ENCODE results near the gene XNDC1N. TPM values are rescaled to one million over a fixed set of nuclear protein-coding genes. Genes with fewer than 3 reads are reported as not detected.
"Not testable (repeated sequence)": the region's sequence is repeated elsewhere in the genome, so short reads cannot be mapped to it uniquely, and the experiment has no call there.

The XNDC1N gene
- total and polyA plus RNA-seq, 2 of the 13 experiments (the other 11 are each of a cell fraction or from before 2014, with no cell fraction given): 3.4 to 7.5 TPM

GRCh38 chr11:71895961-71896360 is 32.4 kb downstream of the XNDC1N start (continued):
- no peak for TF ChIP-seq THAP9 (CRISPR knock-in tag; IDR thresholded peaks at IDR 0.05; ENCODE audit: borderline replicate concordance)
- TF ChIP-seq PAXIP1 (CRISPR knock-in tag; conservative IDR thresholded peaks at IDR 0.05): no peak
- TF ChIP-seq ZNF770 (CRISPR knock-in tag; IDR thresholded peaks at IDR 0.05): no peak

- intact Hi-C loops (cut with micrococcal nuclease; ENCODE audit: unreplicated experiment): loop anchor here (2.0 kb wide), 1 partner anchor 25 kb away; no protein-coding TSS in a partner anchor
- ChIA-PET CTCF (ENCODE audit: low intra/inter-chr PET ratio, low total read pairs) (interaction anchor here (1.4 kb wide), 1 partner anchor 25 kb away, joined by 4 read pairs; no protein-coding TSS in a partner anchor), POLR2A (interaction anchor here (0.8 to 2.5 kb wide), 4 partner anchors 21 to 59 kb away, joined by 4 to 21 read pairs (median 8); partner anchors contain the start of genes RNF121 and XNDC1N)
- H3K4me3 ChIP-seq (replicated peaks in 1 of 3; ENCODE audit: insufficient read depth in 1 of 3, low read depth in 2 of 3, low read length in 3 of 3); H2AFZ ChIP-seq (ENCODE audit: low read length); DNase-seq (ENCODE audit: low spot score); FAIRE-seq; ATAC-seq; in situ Hi-C loops (cut with HindIII; ENCODE audit: extremely low pct_ligation_motif_present, low pct_unique_long_range_greater_than_20kb); H3K79me2 ChIP-seq (ENCODE audit: insufficient read depth, low read length); H4K20me1 ChIP-seq (ENCODE audit: insufficient read depth, low read length); H3K27me3 ChIP-seq (ENCODE audit: control insufficient read depth in 1 of 2, insufficient read depth in 2 of 2, low read length in 2 of 2); BruUV-seq (replicated peaks); H3K9me3 ChIP-seq (ENCODE audit: low read length); H3K36me3 ChIP-seq (replicated peaks in 1 of 2; ENCODE audit: control insufficient read depth in 1 of 2, insufficient read depth in 2 of 2, low read length in 2 of 2): not testable (repeated sequence)
- Histone ChIP-seq H3K4me2 (ENCODE audit: low read depth, low read length) (peak overlapping the region; percentile 64), H3K4me1 (ENCODE audit: insufficient read depth, low read length) (peaks cover 31% of the 10 kb centered on the region), H3K27ac (ENCODE audit: extremely low read length, insufficient read depth, low read length) (peak overlapping the region; percentile 89), H3K9ac (ENCODE audit: insufficient read depth, low read depth, low read length) (peak overlapping the region; percentile 68)
- 98% methylated on average over 9 of the region's 14 CpGs for WGBS (ENCODE audit: low lambda C conversion rate)
Measured at GRCh38 chr11:71889181-71889872, 39.1 kb downstream of the XNDC1N start.
